WTC11 (cell line): ENCODE measurements around the gene ALDH3B1. TPM values are rescaled to one million over a fixed set of nuclear protein-coding genes. Genes with fewer than 3 reads are reported as not detected.
A peak's percentile ranks its signal among the peaks of the same experiment; 100 is the strongest.

Source experiments
- ATAC-seq: fragments of 200-7000 bp; cut with Tn5 transposase; 2 replicates; pipeline ENCODE4 v1.10.0; 2021; ENCODE audit warnings: mild to moderate bottlenecking, moderate library complexity
- CTCF ChIA-PET: fragments of 300-600 bp; sonication (Branson Sonifier 250); formaldehyde crosslinking; loops from one replicate; lab custom pipeline; 2021; ENCODE audit warnings: antibody characterized with exemption; lab: Charles Lee
- POLR2A ChIA-PET: fragments of 350-600 bp; sonication (Branson Sonifier 250); formaldehyde crosslinking; loops from one replicate; lab custom pipeline; 2021; ENCODE audit warnings: antibody characterized with exemption; lab: Charles Lee
- DNase-seq: peaks from one replicate; pipeline ENCODE4 v3.0.0; 2021; ENCODE audit warnings: low spot score
- H3K27ac Mint-ChIP-seq: 2 replicates; pipeline ENCODE4 v1.8.0; 2021; ENCODE audit warnings: mixed read lengths
- H3K27me3 Mint-ChIP-seq: 2 replicates; pipeline ENCODE4 v1.8.0; 2021; ENCODE audit warnings: low read depth, mild to moderate bottlenecking, moderate library complexity, mixed read lengths
- H3K36me3 Mint-ChIP-seq: 2 replicates; pipeline ENCODE4 v1.8.0; 2021; ENCODE audit warnings: mixed read lengths
- H3K4me1 Mint-ChIP-seq: 2 replicates; pipeline ENCODE4 v1.8.0; 2022; ENCODE audit warnings: mixed read lengths
- H3K4me3 Mint-ChIP-seq: 2 replicates; pipeline ENCODE4 v1.8.0; 2021; ENCODE audit warnings: mild to moderate bottlenecking, moderate library complexity, mixed read lengths
- H3K9me3 Mint-ChIP-seq: 2 replicates; pipeline ENCODE4 v1.8.0; 2021; ENCODE audit warnings: mixed read lengths
- GABPB1 ChIP-seq: sonication (generic); formaldehyde crosslinking; IDR thresholded peaks from 2 replicates; pipeline ENCODE4 v1.8.1; 2023; ENCODE audit warnings: mild to moderate bottlenecking, missing genetic modification reagents
- IRF1 ChIP-seq: sonication (generic); formaldehyde crosslinking; IDR thresholded peaks from 2 replicates; pipeline ENCODE4 v1.8.0; 2023; ENCODE audit warnings: missing genetic modification reagents
- MLX ChIP-seq: sonication (generic); formaldehyde crosslinking; IDR thresholded peaks from 2 replicates; pipeline ENCODE4 v1.8.1; 2023; ENCODE audit warnings: mild to moderate bottlenecking, missing genetic modification reagents, moderate library complexity
- MYBL2 ChIP-seq: sonication (generic); formaldehyde crosslinking; IDR thresholded peaks from 2 replicates; pipeline ENCODE4 v1.8.1; 2023; ENCODE audit warnings: mild to moderate bottlenecking, moderate library complexity, missing genetic modification reagents
- OVOL2 ChIP-seq: fragments of 250-450 bp; sonication (Bioruptor Pico); IDR thresholded peaks from 2 replicates; pipeline ENCODE4 v1.9.0; 2021; ENCODE audit warnings: mild to moderate bottlenecking, borderline replicate concordance
- SOX15 ChIP-seq: fragments of 250-450 bp; sonication (Bioruptor Pico); IDR thresholded peaks from 2 replicates; pipeline ENCODE4 v1.9.0; 2021; ENCODE audit warnings: mild to moderate bottlenecking
- ZNF532 ChIP-seq: fragments of 250-450 bp; sonication (Bioruptor Pico); IDR thresholded peaks from 2 replicates; pipeline ENCODE4 v1.9.0; 2021; ENCODE audit warnings: mild to moderate bottlenecking, borderline replicate concordance
- total RNA-seq: library from RNA; stranded (reverse); gene quantifications from 3 replicates; pipeline ENCODE4 v1.2.3, GENCODE V29; 2021
- TF ChIP-seq, protein P1 (sequence below): sonication (generic); formaldehyde crosslinking; IDR thresholded peaks from 2 replicates; pipeline ENCODE4 v1.8.0; 2023; ENCODE audit warnings: mild to moderate bottlenecking, missing genetic modification reagents
- TF ChIP-seq, protein P2 (sequence below): sonication (generic); formaldehyde crosslinking; IDR thresholded peaks from 2 replicates; pipeline ENCODE4 v1.8.1; 2023; ENCODE audit warnings: mild to moderate bottlenecking, missing genetic modification reagents

Gene ALDH3B1
- total RNA-seq, 1 experiment from 2014 or later: 0.46 TPM

- no peak overlapping the region for H3K4me3 Mint-ChIP-seq
- H3K36me3 Mint-ChIP-seq: no peaks in the 10 kb centered on the region
- no peaks in the 10 kb centered on the region for H3K9me3 Mint-ChIP-seq
- CTCF ChIA-PET: interaction anchor here (1.3 kb wide), 2 partner anchors 12 to 20 kb away, joined by 3 to 5 read pairs; no protein-coding TSS in a partner anchor
- H3K27ac Mint-ChIP-seq: peak overlapping the region; percentile 33; the same call in 1 of the 2 replicates
- TF ChIP-seq MYBL2 (CRISPR knock-in tag): no peak
- TF ChIP-seq IRF1 (CRISPR knock-in tag): no peak
- no peak for ATAC-seq
- DNase-seq: no peak
- no peaks in the 10 kb centered on the region for H3K27me3 Mint-ChIP-seq
- POLR2A ChIA-PET: no interaction called here
- H3K4me1 Mint-ChIP-seq: peaks cover 19% of the 10 kb centered on the region
Measured at GRCh38 chr11:68013611-68014156, 3.6 kb downstream of the ALDH3B1 start.

DNA sequence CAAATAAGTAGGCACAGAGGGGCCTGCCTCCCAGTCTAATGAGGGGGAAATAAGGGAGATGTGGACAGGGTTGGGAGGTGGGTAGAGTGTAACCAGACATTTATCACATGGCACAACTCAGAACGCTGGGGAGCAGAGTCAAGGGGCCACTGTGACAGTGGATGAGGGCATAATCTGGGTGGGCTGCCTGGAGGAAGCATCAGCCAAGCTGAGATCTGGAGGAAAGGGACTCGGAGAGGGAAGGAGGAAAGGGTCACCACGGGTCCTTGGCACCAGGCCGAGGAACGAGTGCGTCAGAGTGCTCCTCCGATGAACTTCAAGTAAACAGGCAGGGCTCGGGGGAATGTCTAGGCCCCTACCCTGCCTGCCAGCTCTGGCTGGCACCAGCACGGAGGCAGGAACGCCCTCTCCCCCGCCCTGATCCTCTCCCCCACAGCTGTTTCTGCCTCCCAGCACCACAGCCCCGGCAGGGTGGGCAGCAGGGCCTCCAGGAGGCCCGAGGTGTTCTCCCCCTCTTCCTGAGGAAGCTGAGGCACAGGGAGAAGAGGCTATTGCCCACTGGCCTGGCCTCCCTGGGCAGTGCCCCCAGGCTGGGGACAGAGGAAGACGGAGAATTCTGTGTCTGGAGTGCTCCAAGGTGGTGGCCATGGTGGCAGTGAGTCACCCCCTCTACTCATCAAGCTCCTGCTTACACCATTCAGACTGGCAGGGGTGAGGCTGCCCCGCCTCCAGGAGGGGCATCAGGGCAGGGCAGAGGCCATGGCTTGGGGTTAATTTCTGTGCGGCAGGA is 4.2 kb downstream of the ALDH3B1 start:
- H3K9me3 Mint-ChIP-seq: no peaks in the 10 kb centered on the region
- ChIA-PET POLR2A (no interaction called here), CTCF (interaction anchor here (1.3 kb wide), 2 partner anchors 11 to 20 kb away, joined by 3 to 5 read pairs; no protein-coding TSS in a partner anchor)
- H3K27me3 Mint-ChIP-seq: no peaks in the 10 kb centered on the region
- H3K36me3 Mint-ChIP-seq: no peaks in the 10 kb centered on the region
- peak overlapping the region; percentile 33; the same call in 1 of the 2 replicates for H3K27ac Mint-ChIP-seq
- no peak overlapping the region for H3K4me3 Mint-ChIP-seq
- ATAC-seq (no peak), DNase-seq (no peak)
- TF ChIP-seq SOX15 (CRISPR knock-in tag): no peak
- TF ChIP-seq, protein P1, sequence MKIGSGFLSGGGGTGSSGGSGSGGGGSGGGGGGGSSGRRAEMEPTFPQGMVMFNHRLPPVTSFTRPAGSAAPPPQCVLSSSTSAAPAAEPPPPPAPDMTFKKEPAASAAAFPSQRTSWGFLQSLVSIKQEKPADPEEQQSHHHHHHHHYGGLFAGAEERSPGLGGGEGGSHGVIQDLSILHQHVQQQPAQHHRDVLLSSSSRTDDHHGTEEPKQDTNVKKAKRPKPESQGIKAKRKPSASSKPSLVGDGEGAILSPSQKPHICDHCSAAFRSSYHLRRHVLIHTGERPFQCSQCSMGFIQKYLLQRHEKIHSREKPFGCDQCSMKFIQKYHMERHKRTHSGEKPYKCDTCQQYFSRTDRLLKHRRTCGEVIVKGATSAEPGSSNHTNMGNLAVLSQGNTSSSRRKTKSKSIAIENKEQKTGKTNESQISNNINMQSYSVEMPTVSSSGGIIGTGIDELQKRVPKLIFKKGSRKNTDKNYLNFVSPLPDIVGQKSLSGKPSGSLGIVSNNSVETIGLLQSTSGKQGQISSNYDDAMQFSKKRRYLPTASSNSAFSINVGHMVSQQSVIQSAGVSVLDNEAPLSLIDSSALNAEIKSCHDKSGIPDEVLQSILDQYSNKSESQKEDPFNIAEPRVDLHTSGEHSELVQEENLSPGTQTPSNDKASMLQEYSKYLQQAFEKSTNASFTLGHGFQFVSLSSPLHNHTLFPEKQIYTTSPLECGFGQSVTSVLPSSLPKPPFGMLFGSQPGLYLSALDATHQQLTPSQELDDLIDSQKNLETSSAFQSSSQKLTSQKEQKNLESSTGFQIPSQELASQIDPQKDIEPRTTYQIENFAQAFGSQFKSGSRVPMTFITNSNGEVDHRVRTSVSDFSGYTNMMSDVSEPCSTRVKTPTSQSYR (CRISPR knock-in tag): no peak
- TF ChIP-seq MLX (CRISPR knock-in tag): no peak
- TF ChIP-seq, protein P2, sequence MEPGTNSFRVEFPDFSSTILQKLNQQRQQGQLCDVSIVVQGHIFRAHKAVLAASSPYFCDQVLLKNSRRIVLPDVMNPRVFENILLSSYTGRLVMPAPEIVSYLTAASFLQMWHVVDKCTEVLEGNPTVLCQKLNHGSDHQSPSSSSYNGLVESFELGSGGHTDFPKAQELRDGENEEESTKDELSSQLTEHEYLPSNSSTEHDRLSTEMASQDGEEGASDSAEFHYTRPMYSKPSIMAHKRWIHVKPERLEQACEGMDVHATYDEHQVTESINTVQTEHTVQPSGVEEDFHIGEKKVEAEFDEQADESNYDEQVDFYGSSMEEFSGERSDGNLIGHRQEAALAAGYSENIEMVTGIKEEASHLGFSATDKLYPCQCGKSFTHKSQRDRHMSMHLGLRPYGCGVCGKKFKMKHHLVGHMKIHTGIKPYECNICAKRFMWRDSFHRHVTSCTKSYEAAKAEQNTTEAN: no peak
- TF ChIP-seq ZNF532: no peak
- no peak for TF ChIP-seq OVOL2 (CRISPR knock-in tag)
- peaks cover 16% of the 10 kb centered on the region for H3K4me1 Mint-ChIP-seq

DNA sequence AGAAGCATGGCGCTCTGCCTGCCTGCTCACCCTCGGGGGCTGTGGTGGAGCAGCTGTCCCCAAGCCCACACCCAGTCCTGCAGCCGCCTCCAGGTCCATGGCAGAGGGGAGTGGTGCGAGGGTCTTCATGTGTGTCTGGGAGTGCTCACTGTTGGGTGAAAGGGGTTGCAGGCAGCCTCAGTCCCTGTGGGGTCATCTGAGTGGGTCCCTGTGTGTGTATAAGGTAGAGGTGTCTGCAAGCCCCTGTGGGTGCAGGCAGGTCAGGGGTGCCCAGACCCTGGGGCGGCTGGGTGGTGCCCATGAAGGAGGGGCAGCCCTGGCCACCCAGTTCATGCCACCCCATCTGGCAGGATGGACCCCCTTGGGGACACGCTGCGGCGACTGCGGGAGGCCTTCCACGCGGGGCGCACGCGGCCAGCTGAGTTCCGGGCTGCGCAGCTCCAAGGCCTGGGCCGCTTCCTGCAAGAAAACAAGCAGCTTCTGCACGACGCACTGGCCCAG is 4.9 kb downstream of the ALDH3B1 start:
- H3K4me1 Mint-ChIP-seq: peaks cover 11% of the 10 kb centered on the region
- no peaks in the 10 kb centered on the region for H3K27me3 Mint-ChIP-seq
- DNase-seq (no peak), ATAC-seq (no peak)
- no peaks in the 10 kb centered on the region for H3K9me3 Mint-ChIP-seq
- TF ChIP-seq GABPB1: no peak
- TF ChIP-seq OVOL2 (CRISPR knock-in tag): no peak
- no peak overlapping the region for H3K4me3 Mint-ChIP-seq
- H3K36me3 Mint-ChIP-seq: no peaks in the 10 kb centered on the region
- no peak overlapping the region for H3K27ac Mint-ChIP-seq
- ChIA-PET POLR2A (no interaction called here), CTCF (interaction anchor here (1.3 kb wide), 2 partner anchors 10 to 21 kb away, joined by 3 to 5 read pairs; no protein-coding TSS in a partner anchor)
